Measurements from ENCODE around the gene LY6G5B. TPM values are rescaled to one million over a fixed set of nuclear protein-coding genes. Genes with fewer than 3 reads are reported as not detected.

The LY6G5B gene
- total RNA-seq, 1 experiment from 2014 or later: 5.3 TPM

DNA sequence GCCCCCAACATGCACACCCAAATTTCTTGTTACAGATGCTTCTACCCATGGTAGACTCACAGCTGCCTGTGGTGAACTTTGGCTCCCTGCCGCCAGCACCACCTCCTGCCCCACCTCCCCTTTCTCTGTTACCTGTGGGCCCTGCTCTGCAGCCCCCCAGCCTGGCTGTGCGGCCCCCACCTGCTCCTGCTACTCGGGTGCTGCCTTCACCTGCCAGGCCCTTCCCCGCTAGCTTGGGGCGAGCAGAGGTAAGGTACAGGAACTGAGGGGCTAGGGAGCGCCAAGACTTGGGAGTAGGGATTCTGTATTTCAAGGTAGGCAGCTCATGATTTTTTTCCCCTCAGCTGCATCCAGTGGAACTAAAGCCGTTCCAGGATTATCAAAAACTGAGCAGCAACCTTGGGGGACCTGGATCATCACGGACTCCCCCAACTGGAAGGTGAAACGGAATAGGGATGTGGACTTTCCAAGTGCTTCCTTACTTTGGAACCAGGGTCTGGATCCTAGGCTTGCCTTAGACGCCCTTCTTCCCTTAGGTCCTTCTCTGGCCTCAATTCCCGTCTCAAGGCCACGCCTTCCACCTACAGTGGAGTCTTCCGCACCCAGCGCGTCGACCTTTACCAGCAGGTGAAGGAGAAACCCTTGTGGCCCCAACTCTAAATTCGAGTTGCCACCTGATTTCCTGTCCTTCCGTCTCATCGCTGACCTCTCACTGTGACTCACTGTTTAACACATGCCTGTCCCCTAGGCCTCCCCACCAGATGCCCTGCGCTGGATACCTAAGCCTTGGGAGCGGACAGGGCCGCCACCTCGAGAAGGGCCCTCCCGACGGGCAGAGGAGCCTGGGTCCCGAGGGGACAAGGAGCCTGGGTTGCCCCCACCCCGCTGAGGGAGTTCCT, 32.8 kb upstream of the LY6G5B start:
- Histone ChIP-seq H3K27me3 (ENCODE audit: low read length) (no peaks in the 10 kb centered on the region), H3K79me2 (ENCODE audit: low read length) (no peaks in the 10 kb centered on the region), H3K9me3 (ENCODE audit: low read length) (no peaks in the 10 kb centered on the region), H3K9me2 (replicated peaks; ENCODE audit: low read length) (no peaks in the 10 kb centered on the region), H3K36me3 (ENCODE audit: low read depth, low read length) (peaks cover 68% of the 10 kb centered on the region), H4K20me1 (ENCODE audit: low read length) (peaks cover 3% of the 10 kb centered on the region; the same call in 1 of the 2 replicates), H3K4me2 (ENCODE audit: low read length) (no peak overlapping the region), H3K9ac (ENCODE audit: low read length) (no peak overlapping the region), H3F3A (ENCODE audit: low read length, unreplicated experiment) (peaks cover 14% of the 10 kb centered on the region), H2AFZ (ENCODE audit: low read length) (no peak overlapping the region), H3K4me3 (ENCODE audit: low read length) (no peak overlapping the region), H3K27ac (ENCODE audit: low read length) (no peak overlapping the region), H3K4me1 (ENCODE audit: insufficient read depth, low read length) (no peaks in the 10 kb centered on the region)
- DNase-seq: no peak
- intact Hi-C loops (cut with micrococcal nuclease): no loop called here
- ChIA-PET POLR2A (ENCODE audit: unreplicated experiment) (interaction anchor here (0.8 kb wide), 1 partner anchor 15 kb away, joined by 6 read pairs; no protein-coding TSS in a partner anchor), CTCF (no interaction called here)
- ATAC-seq: peak; percentile 10; the same call in 1 of the 2 replicates
- TF ChIP-seq, protein P1, sequence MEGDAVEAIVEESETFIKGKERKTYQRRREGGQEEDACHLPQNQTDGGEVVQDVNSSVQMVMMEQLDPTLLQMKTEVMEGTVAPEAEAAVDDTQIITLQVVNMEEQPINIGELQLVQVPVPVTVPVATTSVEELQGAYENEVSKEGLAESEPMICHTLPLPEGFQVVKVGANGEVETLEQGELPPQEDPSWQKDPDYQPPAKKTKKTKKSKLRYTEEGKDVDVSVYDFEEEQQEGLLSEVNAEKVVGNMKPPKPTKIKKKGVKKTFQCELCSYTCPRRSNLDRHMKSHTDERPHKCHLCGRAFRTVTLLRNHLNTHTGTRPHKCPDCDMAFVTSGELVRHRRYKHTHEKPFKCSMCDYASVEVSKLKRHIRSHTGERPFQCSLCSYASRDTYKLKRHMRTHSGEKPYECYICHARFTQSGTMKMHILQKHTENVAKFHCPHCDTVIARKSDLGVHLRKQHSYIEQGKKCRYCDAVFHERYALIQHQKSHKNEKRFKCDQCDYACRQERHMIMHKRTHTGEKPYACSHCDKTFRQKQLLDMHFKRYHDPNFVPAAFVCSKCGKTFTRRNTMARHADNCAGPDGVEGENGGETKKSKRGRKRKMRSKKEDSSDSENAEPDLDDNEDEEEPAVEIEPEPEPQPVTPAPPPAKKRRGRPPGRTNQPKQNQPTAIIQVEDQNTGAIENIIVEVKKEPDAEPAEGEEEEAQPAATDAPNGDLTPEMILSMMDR (conservative IDR thresholded peaks at IDR 0.05; ENCODE audit: low read depth, low read length): no peak
- TF ChIP-seq EZH2 (IDR thresholded peaks at IDR 0.05; ENCODE audit: low read length, unreplicated experiment) (no peak), EZH2phosphoT487 (IDR thresholded peaks at IDR 0.05; ENCODE audit: borderline replicate concordance, low read length) (no peak)
- BruUV-seq (replicated peaks): no TSS peak

DNA sequence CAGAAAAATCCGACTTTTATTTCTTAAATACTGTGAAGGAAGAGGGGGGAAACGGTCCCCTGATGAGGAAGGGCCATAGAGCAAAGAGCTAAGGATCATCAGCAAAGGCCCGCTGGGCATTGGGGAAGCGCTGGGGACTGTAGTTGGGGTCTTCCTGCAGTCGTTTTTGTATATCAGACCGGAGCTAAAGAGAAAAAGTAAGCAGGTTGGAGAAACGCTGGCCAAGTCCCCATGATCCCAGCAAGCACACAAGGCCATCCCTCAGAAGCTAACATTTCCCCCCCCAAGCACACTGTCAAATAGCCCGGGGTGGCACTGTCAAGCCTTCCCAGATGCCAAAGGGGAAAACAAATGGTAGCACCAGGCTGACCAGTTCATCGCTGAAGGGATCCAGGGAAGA, 30.7 kb upstream of the LY6G5B start:
- intact Hi-C loops (cut with micrococcal nuclease): no loop called here
- POLR2A ChIA-PET (ENCODE audit: unreplicated experiment): no interaction called here

More for the DNA sequence above, 30.7 kb upstream of the LY6G5B start:
- Histone ChIP-seq H3K36me3 (ENCODE audit: low read depth, low read length) (peaks cover 56% of the 10 kb centered on the region), H3K27ac (ENCODE audit: low read length) (no peak overlapping the region), H3K9ac (ENCODE audit: low read length) (no peak overlapping the region), H3K4me3 (ENCODE audit: low read length) (no peak overlapping the region), H3K9me3 (ENCODE audit: low read length) (no peaks in the 10 kb centered on the region), H3K9me2 (replicated peaks; ENCODE audit: low read length) (no peaks in the 10 kb centered on the region), H2AFZ (ENCODE audit: low read length) (no peak overlapping the region), H3F3A (ENCODE audit: low read length, unreplicated experiment) (peaks cover 14% of the 10 kb centered on the region), H3K4me1 (ENCODE audit: insufficient read depth, low read length) (no peaks in the 10 kb centered on the region), H3K4me2 (ENCODE audit: low read length) (no peak overlapping the region), H3K79me2 (ENCODE audit: low read length) (no peaks in the 10 kb centered on the region), H3K27me3 (ENCODE audit: low read length) (no peaks in the 10 kb centered on the region), H4K20me1 (ENCODE audit: low read length) (peaks cover 2% of the 10 kb centered on the region; the same call in 1 of the 2 replicates)
- no peak for TF ChIP-seq EZH2 (IDR thresholded peaks at IDR 0.05; ENCODE audit: low read length, unreplicated experiment)
- no peak for TF ChIP-seq EZH2phosphoT487 (IDR thresholded peaks at IDR 0.05; ENCODE audit: borderline replicate concordance, low read length)
- TF ChIP-seq, protein P1 (conservative IDR thresholded peaks at IDR 0.05; ENCODE audit: low read depth, low read length): no peak
- CTCF ChIA-PET: no interaction called here
- DNase-seq: no peak
- no TSS peak for BruUV-seq (replicated peaks)
- ATAC-seq: peak; percentile 21

All from PC-3 (cell line).